Activated CD8-positive, alpha-beta memory T cell treated with anti-CD3 and anti-CD28 coated beads for 4 hours (primary cell): ENCODE results near the gene COL15A1.
"Not testable (repeated sequence)": the region's sequence is repeated elsewhere in the genome, so short reads cannot be mapped to it uniquely, and the experiment has no call there.

Experiments used
- DNase-seq, 2 donors: peaks; one replicate each; pipeline ENCODE4 v3.0.0-alpha.2; 2020; ENCODE audit warnings: low read depth in 2 of 2

COL15A1 gene

DNA sequence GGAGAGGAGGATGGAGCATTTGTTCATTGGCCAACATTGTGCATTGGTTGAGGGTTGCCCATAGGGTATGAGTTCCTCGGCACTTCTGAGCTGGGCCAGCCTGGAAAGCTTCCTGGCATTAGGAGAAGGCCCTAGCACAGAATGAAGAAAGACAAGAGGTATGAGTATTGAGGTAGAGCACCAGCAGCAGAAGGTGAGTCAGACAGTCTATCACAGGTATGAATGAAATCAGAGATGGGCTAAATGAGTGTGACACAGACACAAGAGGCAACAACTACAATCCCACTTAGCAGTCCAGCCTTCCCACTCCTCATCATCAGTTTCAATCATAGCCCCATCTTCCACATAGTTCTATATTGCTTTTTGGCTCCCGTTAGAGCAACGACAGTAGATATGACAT is 135.8 kb downstream of the COL15A1 start:
- DNase-seq: no peak

DNA sequence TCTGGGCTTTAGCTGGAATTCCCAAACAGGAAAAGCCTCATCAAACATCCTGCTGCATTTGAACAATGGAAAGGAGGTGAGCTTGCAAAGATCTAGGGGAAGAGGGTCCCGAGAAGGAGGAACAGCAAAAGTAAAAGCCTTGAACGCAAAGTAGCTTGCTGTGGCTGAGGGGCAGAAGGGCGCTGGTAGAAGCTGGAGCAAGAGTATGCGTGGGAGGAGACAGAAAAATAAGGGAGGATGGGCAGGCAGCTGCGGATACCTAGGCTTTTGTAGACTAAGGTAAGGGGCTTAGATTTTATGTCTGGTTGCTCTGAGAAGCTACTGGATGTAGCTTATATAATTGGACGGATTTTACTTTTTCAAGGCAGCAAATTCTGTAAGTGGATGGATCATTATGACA is 139.3 kb downstream of the COL15A1 start:
- no peak for DNase-seq

DNA sequence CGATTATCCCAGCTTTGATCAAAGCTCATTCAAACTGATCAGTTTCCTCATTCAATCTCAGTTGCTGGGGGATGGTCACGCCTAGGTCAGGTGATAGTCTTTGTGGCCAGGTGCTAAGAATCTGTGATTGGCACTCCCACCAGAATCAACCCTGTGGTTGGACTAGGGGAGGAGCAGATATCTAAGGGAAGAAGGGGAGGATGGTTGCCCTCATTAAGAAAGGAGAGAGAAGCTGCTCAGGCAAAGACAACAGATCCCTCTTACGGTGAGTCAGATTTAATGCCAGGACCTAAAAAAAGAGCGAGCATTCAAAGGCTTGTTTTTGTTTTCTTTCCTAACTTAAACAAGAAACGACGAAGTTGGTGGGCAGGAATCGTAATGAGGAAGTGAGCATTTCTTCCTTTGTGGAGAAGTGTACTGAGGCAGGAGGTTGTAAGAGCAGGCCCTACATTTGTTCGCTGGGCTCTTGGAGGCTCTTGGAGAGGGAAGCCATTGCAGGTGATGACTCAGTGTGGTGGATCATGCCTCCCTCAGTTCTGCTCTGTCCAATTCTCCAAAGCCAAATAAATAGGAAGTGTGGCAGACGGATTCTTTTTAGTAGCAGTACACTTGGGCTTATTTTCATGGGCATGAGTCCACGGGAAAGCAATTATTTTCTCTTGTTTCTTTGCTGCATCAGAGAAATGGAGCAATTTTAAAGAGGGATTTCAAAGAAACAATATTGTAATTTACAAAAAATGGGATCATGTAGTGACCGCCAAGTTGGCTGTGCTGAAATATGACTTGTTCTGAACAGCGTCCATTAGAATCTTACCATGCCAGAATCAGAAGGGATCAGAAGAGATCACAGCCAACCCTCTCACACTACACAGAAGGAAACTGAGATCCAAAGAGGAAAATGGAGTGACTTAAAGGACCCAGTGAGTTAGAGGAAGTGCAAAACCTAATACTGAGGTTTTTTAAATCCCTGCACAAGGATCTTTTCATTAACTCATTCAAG is 142.5 kb downstream of the COL15A1 start:
- DNase-seq: no peak

DNA sequence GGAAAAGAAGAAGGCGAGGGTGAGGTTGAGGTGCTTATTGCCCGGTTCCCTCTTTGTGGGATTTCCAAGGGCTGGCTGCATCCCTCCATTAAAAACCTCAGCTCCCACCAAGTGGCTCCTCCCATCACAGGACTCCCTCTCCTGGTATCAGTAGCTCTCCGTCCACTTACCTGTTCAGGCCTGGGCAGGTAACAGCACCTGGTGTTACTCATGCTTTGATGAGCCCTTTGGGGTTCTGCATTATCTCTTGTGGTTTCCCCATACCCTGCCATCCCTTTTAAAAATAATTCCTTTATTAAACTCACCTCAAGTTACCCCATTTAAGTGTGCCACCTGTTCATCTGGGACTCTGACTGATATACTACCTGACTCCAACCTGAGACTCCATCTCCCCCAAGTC is 143.8 kb downstream of the COL15A1 start:
- no peak for DNase-seq

DNA sequence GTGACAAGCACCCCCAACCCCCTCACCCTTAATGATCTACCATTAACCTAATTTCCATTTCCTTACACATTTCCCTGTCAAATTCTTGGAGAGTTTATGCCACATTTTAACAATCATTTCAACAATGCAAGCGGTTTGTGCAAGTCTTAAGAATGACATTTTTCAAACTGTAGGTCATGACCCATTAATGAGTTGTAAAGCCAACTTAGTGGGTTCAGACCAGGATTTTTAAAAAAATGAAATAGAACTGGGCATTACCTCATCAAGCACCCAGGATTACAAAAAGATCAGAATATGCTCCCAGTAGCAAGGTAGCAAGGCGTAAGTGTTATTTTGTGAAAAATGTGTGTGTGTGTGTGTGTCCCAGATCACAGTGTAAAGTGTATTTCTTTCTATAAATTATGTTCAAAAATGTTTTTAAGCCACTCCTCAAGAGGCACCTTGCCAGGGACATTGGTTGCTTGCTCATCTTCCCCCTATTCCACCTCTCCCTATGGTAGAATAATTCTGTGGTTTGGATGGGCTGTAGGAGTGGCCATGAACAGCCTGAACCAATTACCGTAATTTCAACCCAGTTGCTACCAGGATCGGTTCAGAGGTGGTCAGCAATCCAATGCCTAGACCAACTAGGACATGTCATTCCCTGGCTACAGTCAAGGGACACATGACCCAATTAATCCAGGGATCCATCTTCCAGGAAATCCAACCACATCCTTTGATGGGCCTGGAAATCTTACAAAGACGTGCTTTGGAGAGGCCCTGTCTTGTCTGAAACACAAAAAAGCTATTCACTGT is 146.8 kb downstream of the COL15A1 start:
- DNase-seq: no peak

DNA sequence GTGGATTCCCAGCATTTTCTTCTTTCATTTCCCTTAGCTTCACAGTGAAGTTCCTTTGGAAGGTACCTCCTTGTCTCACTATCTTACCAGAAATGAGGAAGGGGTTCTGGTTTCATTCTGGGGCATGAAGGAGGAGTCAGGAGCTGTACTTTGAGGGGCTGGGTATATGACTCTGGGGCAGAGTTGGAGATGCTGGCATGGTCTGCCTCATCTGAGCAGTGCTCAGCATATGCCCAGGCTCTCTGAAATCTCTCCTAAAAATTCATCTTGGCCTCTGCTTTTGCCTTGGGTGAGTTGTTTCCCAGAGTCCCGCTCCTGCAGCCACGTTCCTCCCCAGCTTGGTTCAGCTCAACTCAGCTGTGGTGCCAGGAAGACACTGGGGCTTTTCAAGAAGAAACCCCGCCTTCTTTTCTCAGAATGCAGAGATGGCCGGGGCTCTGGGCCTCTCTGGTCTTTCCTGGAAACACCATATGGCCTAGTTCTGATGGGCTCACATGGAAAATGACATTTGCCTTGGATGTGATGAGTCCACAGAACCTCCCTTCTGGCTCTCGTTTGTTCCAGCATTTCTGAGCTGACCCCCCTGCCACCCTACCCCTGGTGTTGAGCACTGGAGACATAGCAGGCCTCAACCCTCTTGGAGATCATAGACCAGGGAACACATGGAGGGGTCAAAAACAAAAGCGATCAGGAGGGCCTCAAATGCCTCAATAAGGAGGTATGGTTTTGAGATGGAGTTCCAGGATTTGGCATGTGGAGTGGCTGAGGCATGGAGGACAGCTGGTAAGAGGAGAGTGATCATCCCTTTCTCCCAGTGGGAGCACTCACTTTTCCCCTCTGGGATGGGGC is 149.2 kb downstream of the COL15A1 start:
- DNase-seq: no peak

DNA sequence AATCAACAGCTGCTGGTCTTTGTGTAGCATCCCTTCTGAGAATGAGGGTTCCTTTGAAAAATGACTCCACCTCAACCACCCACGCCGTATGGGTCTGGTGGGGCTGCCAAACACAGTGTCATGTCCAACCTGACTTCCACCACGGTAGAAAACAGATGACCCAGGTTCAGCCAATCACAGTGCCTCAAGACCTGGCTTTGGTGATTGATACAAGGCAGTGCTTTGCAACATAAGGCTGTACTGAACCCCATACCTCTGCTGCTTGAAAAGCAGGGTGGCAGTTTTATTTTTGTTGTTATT is 149.7 kb downstream of the COL15A1 start:
- no peak for DNase-seq

DNA sequence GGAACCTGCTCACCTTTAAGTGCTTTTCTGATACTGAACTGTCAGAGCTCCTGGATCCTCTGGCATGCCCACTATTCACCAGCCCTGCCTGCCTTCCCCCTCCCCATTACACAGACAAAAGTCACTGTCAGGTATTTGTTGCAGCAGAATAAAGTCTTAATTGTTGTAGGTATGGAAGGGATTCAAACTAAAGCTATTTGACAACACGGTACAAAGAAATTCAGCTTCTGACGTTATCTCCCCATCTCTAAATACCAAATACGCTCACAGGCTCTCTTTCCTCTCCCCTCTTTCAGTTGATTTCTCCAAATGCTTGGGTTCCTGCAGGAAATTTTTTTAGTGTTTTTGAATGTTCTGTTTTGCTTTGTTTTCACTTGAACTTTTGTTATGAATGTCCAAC is 151.9 kb downstream of the COL15A1 start:
- no peak for DNase-seq

DNA sequence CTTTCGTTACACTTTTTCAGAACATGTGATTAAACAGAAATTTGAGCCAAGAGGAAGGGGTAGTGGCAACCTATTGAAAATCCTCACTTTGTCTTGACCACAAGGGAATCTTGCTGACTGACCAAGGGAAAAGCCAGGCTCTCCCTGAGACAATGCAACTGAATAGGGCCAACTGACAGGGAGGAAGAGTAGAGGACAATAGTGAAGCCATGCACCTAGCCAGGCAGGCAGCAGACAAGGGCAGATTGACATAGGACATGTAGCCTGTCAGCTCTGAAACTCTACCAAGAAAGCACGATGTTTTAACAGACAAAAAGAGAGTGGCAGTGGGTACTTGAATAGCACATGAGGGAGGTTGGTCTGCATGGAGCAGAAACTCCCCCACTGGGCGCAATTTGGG is 152.7 kb downstream of the COL15A1 start:
- no peak for DNase-seq

DNA sequence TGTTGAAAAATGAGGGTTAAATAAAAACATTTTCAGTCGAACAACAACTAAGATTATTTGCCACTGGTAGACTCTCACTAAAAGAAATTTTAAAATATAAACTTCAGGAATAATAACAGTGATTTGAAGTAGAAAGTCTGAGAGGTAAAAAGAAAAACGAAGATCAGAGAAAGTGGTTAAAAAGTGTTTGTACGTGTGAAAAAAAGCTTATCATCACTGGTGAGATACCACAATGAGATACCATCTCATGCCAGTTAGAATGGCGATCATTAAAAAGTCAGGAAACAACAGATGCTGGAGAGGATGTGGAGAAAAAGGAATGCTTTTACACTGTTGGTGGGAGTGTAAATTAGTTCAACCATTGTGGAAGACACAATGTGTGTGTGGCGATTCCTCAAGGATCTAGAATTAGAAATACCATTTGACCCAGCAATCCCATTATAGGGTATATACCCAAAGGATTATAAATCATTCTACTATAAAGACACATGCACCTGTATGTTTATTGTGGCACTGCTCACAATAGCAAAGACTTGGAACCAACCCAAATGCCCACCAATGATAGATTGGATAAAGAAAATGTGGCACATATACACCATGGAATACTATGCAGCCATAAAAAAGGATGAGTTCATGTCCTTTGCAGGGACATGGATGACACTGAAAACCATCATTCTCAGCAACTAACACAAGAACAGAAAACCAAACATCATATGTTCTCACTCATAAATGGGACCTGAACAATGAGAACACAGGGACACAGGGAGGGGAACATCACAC is 156.3 kb downstream of the COL15A1 start:
- DNase-seq: not testable (repeated sequence)

DNA sequence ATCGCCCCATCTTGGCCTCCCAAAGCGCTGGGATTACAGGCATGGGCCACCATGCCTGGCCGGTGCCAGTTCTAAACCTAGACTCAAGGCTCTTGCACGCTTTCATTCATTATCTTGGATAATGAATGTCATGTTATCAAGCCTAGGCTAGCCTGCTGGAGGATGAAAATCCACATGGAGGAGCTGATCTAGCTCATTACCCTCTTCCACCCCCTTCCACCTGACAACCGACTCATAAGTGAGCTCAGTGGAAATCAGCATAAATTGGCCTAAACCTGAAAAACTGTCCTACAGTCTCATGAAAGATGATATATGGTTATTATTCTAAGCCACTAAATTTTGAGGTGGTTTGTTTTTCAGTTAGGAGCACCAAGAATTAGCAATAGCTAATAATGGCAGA is 157.6 kb downstream of the COL15A1 start:
- no peak for DNase-seq

DNA sequence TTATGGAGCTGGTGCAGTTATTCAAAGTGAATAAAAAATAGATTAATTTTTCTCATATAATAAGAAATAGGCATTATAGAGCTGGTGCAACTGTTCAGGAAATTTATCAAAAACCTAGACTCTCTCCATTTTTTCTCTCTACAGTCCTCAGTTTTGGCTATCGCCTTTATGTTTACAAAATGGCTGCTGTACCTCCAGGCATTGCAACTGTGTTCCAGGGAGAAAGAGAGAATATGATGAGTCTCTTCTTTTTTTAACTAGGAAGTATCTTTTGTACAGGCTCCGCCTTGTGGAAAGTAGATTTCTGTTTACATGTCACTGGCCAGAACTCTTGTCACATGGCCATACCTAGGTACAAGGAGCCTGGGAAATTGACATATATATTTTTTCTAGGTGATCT is 158.1 kb downstream of the COL15A1 start:
- DNase-seq: no peak

DNA sequence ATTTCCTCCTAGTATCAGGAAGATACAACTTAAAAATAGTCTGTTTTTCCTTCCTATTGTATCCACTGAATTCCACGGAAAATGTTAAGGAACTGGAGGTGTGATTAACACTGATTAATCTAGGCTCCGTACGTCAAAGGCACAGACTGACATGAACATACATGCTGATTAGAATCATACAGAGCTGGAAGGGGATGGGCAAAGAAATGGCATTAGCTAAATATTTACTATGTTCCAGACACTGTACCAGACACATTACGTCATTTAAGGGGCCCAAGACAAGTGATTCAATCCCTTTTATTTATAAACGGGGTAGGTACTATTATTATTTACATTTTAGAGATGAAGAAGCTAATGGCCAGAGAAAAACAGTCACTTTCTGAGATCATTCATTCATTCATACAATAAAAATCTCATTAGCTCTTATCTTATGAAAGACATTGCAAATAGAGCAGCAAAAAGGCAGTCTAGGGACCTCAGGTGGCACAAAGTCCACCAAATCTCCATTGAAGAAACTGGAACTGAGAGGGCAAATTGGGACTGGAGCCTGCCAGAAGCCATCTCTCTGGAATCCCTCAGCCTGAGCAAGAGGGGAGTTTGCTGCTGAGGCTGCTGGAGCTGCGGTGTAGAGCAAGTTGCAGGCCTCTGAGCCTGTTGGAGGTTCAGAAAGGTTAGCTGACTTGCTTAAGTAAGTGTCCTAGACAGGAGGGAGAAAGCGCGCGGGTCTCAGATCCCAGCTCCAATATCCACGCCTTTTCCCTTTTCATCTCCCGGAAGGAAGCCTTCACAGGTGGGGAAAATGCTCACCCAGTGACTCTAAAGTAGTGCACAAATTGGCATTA is 159.6 kb downstream of the COL15A1 start:
- no peak for DNase-seq

DNA sequence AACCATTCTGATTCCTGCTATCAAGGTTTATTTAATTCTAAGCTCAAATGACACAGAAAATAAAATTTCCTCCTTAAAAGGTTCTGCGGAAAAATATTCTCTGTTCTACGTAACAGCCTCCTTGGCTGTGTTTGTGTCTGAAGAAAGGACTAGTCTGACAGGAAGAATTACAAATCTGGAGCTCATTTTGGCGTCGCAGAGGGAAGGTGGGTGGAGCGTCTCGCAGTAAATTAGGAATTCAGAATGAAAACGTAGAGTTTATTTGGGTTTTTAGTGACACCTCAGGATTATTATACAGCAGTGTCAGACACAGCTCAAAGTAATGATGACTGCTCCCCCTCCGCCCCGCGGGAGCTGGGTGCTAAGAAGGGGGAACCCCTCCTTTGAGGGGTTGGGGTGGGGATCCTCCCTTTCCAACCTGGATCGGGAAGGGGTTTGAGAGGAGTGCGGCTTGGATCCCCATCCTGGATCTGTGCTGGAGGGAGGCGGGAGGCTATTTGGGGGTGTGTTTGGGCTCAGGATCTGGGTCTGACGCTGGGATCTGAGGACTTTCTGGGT is 160.3 kb downstream of the COL15A1 start:
- no peak for DNase-seq

DNA sequence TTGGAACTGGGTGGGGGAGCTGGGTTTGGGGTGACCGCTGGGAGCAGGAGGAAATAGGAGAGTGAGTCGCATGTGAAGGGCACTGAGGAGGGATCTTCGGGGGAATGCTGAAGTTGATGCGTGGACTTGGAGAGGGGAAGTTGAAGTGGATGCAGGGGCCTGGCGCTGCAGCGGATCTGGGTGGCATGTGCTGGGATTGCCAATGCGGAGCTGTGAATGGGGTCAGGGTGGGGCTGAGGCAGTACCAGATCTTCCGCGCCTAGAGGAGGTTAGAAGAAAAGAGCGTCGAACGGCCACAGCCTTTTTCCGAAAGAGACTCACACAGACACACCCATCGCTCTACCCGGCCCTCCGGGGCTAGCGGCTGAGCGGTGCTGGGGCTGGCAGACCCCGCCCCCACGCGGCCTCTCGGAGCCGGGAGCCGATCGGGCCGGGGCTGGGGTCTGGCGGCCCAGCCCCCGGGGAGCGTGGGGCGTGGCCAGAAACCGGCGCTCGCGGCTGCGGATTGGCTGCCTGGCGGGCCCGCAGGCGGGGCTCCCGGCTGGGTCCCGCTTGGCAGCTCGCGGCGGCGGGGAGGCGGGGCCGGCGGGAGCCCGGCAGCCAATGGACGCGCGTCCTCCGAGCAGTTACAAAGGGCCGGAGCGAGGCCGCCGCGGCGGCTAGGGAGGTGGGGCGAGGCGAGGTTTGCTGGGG is 160.9 kb downstream of the COL15A1 start, which contains the start of gene TGFBR1:
TSS of gene TGFBR1 (plus strand) at position 655 of the 693 bp plus-strand sequence. CDS start 93 bp downstream, outside the sequence.
- DNase-seq: peak; percentile 75 to 86

DNA sequence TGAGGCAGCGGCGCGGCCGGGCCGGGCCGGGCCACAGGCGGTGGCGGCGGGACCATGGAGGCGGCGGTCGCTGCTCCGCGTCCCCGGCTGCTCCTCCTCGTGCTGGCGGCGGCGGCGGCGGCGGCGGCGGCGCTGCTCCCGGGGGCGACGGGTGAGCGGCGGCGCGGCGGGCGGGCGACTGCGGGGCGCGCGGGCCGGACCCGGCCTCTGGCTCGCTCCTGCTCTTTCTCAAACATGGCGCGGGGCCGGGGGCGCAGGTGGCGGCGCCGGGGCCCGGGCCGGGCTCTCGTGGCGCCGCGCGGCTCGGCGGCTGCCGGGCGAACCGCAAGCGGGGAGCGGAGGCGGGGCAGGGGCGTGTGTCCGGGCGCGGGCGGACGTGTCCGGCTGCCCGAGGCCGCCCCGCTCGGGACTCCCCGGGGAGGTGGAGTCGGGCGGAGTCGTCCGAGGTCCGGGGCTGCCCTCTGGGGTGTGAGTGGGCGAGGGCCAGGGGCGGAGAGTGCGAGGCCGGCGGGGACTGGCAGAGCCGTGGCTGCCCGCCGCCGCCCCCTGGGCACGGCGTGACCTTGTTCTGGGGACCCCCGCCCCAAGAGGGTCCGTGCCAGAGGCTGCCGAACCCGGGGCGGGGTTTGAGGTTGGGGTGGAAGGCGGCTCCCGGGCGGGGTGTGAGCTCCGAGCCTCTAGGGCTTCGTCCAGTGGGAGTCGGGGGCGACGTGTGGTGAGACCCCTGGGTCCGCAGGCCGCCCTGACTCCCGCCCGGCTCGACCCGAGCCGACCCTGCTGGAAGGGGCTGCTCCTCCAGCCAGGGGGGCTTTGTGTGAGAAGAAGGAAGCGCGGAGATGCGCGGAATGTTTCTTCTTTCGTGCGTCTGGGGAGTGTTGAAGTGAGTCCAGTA is 161.7 kb downstream of the COL15A1 start:
- DNase-seq: peak in 1 of 2 donors; percentile 10

DNA sequence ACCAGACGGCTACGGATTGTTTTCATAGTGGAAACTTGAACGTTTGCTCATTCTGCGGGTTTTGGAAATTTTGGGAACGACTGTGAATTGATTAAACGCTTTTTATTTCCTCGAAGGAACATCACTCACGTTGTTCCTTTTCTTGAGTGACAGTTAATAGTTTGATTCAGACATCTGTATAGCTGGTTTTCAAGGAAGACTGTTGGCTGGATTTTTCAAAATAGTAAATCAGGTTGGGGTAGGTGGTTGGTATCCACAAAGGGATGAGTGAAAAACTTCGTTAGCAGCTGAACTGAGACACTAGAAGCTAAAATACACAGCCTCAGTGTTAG is 162.3 kb downstream of the COL15A1 start:
- no peak for DNase-seq

DNA sequence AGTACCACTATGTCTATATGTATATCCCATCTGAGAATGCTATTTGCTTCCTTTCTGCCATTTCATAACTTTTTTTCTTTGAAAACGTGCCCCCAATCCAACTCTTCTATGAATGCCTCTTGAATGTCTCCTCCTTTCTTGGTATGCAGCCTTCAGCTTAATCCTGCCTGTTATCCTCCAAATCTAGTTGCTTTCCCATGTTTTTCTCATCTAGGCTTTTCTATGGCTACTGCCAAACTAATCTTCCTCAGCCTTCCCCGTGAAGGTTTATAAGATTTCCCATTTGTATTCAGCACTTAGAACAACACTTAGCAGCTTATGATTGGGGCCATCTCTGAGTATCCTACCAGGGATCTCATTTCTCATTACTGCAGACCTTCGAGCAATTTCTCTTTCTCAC is 163.7 kb downstream of the COL15A1 start:
- no peak for DNase-seq
